ENCODE results near the gene PROM2.

- TF ChIP-seq CTCF (conservative IDR thresholded peaks at IDR 0.05; ENCODE audit: low read depth, low read length) (no peak), EZH2 (IDR thresholded peaks at IDR 0.05; ENCODE audit: borderline replicate concordance, low read depth, low read length, poor library complexity, severe bottlenecking) (no peak)
Measured at GRCh38 chr2:95277246-95277906, 3.1 kb downstream of the PROM2 start.
